HG03060 (cell line): ENCODE results near the gene SAMD8.
"Not testable (repeated sequence)": the region's sequence is repeated elsewhere in the genome, so short reads cannot be mapped to it uniquely, and the experiment has no call there.

ENCODE experiments used
- ATAC-seq: cut with Tn5 transposase; IDR thresholded peaks from one replicate; pipeline ENCODE4 v1.9.1; 2021; ENCODE audit warnings: low read depth, moderate number of reproducible peaks; ENCODE audit not compliant: unreplicated experiment

The SAMD8 gene

DNA sequence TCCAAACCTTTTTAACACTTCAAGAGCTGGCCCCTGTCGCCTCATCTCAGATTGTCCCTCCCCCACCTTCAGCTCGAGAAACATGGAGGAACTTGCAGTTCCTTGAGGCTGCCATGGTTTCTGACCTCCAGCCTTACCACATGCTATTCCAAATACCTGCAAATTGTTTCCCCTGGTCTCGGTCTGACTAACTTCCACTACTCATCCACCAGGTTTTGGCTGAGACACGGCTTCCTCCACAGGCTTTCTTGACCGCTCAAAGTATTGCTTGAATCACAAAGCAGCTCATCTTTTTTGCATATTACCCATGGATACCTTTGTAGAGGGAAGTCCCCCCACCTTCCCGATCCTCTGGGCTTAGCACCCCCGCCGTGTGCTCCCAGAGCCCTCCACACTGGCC, 5.2 kb upstream of the SAMD8 start:
- no peak for ATAC-seq

DNA sequence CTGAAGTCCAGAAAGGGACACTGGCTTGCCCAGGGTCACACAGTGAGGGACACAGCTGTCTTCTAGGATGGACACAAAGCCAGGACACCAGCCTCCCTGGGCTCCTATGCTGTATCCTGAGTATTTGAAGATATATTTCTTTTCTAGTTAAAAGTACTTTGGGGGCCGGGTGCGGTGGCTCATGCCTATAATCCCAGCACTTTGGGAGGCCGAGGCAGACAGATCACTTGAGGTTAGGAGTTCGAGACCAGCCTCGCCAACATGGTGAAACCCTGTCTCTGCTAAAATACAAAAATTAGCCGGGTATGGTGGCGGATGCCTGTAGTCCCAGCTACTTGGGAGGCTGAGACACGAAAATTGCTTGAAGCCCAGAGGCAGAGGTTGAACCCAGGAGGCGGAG, 4.6 kb upstream of the SAMD8 start:
- ATAC-seq: not testable (repeated sequence)

DNA sequence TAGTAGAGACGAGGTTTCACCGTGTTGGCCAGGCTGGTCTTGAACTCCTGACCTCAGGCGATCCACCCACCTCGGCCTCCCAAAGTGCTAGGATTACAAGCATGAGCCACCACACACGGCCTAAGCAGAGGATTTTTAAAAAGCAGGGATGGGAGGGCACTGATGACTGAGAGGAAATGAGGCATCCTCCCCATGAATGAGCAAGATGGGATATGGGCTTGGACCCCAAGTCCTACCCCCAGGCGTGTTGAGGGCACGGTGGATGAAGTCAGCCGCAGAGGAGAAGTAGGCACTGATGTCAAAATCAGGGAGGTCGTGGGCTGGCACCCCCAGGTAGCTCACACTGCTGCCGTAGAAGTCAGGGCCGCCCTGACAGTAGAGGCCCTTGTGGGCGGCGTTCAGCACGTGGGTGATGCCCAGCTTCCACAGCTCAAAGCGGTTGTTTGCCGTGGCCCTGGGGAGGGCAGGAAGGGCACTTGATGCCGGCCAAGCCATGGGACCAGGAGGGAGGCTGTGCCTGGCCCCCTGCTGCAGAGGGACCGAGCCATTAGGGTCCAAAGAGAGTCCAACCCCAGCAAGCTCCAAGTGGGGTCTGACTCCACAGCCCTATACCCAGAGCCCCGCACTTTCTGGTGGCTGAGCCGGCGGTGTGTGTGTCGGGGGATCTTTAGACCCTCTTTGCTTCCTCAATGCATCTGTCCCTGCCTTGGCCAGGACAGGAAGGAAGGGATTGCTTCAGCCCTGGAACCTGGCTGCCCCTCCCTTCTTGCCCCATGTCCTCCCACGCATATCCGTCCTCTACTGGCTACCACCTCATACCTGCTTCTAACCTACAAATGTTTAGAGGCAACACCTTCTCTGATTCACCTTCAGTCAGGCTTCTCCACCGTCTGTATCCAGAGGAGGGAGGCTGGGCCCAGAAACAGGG, 3.4 kb upstream of the SAMD8 start:
- ATAC-seq: no peak

DNA sequence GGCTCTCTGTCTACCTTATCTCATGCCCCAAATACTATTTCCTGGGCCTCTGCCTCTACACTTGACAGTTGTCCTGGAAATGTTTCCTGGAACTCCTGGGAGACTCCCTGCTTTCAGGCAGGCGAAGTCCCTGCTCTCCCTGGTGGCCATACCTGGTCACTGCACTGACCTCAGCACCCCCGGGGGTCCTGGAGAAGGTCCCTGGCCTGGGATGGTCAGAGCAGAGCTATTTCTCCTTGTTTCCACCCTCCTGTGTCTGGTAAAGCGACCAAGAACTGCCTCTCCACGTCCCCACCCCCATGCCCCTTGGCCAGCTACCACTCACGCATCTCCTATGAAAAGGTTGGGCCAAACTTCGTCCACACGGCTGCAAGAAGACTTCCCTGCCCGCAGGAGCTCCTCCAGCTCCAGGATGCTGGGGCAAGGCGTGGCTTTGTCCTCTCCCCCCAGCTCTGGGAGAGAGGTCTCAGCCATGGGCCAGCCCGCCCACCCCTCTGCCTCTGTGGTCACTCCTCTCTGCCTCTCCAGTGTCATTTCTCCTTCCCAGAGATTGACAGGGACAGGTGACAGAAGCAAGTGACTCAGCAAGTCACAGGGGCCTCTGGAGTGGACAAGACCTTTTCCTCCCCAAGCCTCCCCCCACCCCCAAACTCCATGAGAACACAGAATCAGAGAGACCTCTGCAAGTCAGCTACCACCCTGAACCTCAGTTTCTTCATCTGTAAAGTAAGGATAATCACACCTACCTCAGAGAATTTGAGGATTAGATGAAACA, 2.6 kb upstream of the SAMD8 start:
- no peak for ATAC-seq

DNA sequence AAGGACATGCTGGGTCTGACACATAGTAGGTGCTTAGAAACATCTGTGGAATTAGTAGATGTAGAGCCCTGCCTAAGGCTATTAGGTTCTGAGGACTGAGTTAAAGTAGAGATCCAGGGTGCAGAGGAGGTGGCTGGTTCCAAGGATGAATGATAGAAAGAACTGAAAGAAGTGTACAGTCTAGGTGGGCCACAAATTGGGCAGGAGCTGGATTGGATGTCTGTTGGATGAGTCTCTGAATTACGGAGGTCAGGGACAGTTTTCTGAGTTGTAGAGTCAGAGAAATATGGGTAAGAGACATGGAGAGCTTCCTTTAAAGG, 2.0 kb upstream of the SAMD8 start:
- ATAC-seq: no peak

DNA sequence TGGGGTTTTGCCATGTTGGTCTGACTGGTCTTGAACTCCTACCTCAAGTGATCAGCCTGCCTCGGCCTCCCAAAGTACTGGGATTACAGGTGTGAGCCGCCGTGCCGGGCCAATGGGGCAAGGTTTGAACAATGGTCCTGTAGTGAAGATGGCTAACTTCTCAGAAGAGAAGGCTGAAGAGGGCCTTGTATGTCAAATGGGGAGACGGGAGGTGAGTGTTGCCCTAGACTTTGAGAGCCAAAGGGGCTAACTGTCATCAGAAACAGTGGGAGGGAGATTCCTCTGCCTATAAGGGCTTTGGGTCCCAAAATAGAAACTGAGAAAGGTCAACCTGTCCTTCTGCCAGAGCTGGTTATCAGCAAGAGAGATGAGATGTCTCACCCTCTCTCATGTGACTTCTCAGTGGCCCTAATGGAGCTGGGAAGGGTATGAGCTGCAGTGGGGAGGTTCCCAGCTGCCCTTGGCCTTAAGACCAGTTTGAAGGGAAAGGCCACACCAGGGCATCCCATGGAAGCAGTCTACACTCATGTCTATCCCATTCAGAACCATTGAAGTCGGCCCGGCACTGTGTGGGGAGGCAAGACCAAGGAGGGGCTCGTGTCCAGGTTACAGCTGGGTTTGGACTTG, 1.3 kb upstream of the SAMD8 start:
- ATAC-seq: no peak

DNA sequence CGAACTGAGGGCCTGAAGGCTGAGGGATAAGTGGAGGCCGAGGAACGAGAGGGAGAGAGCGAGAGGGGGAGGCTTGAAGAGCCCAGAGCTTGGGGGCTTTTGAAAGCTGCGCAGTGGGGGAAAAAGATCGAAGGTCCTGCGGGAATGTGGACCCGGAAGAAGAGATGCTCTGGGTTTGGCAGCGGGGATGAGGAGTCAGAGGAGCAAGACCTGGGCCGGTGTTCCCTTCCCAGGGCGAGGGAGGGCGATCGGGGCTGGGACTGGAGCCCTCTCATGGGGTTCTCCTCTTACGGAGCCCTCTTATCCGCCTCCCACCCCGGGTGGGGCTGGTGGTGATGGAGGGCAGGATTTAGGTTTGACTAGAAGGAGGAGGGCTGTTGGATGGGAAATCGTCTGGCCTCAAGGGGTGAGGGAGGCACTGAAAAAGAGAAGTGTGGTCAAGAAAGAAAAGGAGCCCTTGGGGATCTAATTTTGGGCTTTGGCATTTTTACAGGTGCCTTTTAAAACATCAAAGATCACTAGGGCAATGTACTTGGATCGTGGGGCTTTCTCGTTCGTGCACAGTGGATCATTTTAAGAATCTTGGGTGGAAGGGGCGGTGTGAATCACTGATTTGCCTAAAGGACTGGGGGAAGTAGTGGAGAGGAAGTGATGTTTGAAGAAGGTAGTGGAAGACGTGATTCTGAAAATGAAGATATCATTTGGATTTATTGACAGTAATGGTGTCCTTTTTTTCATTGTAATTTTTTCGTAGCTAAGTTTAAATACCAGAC, 637 bp downstream of the SAMD8 start:
- no peak for ATAC-seq

DNA sequence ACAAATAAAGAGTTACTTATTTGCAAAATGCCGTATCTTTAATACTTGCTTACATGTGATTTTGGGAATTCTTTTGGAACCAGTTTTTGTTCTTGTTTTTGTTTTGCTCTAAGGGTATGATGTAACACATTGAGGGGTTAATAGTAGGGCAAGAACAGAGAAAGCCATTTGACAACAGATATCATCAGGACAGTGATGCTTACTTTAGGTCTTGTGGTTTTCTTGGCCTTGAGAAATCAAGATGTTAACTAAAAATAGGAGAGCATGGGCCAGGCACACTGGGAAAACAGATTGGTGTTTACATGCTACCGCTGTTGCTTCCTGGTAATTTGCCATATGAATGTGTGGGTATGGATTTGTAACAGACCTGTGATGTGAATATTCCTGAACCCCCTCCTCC, 3.7 kb downstream of the SAMD8 start:
- no peak for ATAC-seq

DNA sequence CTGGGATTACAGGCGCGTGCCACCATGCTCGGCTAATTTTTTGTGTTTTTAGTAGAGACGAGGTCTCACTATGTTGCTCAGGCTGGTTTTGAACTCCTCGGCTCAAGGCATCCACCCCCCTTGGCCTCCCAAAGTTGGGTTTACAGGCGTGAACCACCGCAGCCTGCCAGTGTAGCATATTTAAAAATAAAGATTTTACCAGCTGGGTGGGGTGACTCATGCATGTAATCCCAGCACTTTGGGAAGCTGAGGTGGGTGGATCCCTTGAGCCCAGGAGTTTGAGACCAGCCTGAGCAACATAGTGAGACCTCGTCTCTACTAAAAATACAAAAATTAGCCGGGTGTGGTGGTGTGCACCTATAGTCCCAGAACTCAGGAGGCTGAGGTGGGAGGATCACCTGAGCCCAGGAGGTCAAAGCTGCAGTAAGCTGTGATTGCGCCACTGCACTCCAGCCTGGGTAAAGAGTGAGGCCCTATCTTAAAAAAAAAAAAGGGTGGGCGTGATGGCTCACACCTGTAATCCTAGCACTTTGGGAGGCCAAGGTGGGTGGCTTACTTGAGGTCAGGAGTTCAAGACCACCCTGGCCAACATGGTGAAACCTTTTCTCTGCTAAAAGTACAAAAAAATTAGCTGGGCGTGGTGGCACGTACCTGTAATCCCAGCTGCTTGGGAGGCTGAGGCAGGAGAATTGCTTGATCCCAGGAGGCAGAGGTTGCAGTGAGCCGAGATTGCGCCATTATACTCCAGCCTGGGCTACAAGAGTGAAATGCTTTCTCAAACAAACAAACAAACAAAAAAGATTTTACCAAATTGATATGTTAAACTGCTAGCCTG, 5.7 kb downstream of the SAMD8 start:
- ATAC-seq: not testable (repeated sequence)

DNA sequence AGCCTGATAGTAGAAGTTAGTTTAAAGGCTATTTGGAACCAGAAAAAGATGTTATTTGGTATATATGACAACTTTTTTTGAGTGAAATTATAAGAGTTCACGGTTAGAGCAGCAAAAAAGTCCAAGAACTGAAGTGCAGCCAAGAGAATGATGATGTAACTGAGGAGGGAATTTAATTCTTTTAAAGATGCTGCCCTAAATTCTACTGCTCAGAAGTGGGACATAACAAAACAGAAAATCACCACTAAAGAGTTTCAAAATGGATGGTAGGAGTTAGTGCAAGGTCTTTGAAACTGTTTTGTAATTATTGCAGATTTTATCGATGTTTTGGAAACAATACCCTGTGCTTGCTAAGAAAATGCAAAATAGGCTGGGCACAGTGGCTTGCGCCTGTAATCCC, 6.5 kb downstream of the SAMD8 start:
- no peak for ATAC-seq

DNA sequence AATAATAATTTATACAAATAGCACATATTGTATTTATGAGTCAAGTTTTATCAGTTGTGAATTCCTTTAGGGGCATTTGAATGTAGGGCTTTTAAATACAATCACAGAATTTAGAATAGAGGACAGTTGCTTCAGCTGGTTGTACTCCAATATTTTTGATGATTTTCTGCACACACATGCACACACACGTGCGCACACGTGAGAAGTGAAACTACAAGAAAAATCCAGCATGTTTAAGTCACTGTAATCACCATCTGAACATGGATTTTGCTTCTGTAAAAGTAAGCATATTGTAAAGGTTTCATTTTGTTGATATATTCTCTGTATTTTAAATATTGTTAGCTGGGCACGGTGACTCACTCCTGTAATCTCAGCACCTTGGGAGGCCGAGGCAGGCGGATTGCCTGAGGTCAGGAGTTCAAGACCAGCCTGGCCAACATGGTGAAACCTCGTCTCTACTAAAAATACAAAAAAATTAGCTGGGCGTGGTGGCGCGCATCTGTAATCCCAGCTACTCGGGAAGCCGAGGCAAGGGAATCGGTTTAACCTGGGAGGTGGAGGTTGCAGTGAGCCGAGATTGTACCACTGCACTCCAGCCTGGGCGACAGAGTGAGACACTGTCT, 8.1 kb downstream of the SAMD8 start:
- not testable (repeated sequence) for ATAC-seq

DNA sequence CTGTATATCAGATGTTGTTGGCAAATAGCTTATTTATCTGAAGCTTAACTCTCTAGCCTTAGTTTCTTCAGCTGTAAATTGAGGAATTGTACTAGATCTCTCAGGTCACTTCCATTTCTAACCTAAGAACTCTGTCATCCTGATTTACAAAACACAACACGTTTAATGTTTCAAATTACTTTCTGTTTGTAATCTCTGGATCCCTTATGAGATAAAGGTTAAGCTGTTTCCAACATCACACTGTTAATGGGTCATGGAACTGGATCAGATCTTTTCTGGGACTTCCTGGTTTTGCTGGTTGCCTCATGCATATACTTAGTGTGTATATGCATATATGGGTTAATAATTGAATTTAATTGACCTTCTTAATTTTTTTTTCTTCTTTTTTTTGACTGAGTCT, 9.9 kb downstream of the SAMD8 start:
- no peak for ATAC-seq

DNA sequence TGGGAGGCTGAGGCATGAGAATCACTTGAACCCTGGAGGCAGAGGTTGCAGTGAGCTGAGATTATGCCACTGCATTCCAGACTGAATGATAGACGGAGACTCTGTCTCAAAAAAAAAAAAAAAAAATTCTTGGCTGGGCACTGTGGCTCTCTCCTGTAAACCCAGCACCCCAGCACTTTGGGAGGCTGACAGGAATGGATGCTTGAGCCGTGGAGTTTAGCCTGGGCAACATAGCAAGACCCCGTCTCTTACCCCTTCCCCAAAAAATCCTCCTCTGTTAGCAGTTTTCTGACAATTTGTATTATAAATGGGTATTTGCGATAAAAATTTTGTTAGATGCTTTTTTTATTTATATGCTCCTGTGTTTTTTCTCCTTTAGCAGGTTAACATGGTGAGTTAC, 11.0 kb downstream of the SAMD8 start:
- no peak for ATAC-seq

DNA sequence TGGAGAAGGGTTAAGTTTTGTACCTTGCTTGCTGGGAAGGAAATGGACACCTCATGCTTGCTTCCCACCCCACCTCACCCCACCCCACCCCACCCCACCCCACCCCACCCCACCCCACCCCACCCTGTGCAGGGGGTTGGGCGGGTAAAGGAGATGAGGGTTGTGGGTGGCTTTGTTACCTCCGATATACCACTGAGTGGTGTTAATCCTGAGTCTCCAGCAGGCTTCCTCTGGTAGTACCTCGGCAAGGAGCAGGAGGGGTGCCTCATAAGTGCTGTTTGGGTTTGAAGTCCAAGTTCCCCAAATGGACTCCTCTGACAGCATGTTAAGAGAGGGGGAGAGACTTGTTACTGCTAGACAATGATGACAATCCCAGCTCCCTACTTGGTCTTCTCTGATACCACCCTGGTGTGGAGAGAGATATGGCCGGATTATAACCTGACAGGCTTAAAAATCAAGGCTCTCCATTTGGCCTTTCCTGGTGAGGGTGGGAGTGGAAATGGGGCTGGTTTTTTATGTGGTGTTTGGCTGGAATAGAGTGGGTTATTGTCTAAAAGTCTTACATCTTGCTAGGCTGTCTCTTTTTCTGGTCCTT, 11.7 kb downstream of the SAMD8 start:
- ATAC-seq: no peak

DNA sequence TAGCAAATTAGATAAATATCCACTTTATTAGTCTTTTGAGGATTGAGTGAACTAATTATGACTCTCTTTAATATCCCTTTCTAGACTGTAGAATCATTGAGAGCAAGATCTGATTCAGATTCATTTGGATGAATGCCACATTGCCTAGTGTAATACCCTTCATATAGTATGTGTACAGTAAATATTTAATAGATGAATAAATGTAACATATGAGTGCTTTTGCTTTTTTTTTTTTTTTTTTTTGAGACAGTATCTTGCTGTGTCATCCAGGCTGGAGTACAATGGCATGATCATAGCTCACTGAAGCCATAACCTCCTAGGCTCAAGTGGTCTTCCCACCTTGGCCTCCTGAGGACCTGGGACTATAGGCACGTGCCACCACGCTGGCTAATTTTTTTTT, 14.8 kb downstream of the SAMD8 start:
- no peak for ATAC-seq

DNA sequence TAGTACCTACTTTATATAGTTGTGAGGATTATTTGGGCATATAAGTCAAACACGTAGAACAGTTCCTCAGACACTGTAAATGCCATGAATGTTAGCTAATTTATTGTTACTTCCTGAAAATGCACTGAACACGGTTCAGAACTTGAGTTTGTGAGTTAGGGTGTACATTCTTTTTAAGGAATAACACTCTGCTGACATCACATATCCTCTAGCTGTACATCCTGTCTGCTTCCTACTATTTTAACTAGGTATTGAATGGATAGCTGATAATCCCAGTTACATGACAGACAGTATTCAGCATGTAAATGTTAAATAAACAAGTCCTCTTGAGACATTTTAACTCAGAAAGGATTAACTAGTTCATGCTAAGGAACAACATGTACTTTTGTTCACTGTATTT, 16.0 kb downstream of the SAMD8 start:
- ATAC-seq: no peak

DNA sequence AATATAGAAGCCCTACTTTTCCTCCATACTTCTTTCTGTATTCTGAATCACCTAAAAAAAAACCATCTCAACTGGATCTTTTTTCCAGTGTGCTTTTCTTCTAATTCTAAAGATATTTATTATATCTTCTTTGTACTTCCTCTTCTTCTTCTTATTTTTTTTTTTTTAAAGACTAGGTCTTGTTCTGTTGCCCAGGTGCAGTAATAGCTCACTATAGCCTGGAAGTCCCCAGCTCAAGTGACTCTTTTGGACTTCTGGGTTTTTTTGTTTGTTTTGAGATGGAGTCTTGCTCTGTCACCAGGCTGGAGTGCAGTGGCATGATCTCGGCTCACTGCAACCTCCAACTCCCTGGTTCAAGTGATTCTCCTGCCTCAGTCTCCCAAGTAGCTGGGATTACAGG, 17.5 kb downstream of the SAMD8 start:
- not testable (repeated sequence) for ATAC-seq

DNA sequence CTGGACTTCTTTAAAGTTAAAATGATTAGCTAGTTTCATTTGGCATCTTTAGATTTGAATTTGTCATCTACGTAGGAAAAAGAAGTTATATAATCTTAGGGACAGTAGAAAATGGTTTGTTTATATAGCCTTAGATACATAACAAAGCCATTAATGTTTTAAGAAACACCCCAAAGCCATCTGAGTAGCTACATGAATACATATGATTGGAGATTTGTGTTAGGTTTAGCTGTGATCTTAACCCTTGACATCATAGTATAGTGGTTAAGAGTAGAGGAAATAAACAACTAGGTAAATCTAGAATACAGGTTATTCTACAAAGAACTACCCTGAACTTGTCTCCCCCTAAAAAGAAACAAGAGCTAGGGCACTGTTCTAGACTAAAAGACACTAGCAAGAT, 18.1 kb downstream of the SAMD8 start:
- ATAC-seq: no peak

DNA sequence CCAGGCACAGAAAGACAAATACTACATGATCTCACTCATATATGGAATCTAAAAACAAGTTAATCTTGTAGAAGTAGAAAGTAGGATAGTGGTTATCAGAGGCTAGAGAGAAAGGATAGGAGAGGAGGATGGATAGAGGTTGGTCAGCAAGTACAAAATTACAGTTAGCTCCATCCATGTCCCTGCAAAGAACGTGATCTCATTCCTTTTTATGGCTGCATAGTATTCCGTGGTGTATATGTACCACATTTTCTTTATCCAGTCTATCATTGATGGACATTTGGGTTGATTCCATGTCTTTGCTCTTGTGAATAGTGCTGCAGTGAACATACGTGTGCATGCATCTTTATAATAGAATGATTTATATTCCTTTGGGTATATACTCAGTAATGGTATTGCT, 22.2 kb downstream of the SAMD8 start:
- not testable (repeated sequence) for ATAC-seq
